Measurements from ENCODE around the gene PBX4.

PBX4 gene

GRCh38 chr19:19533841-19534240 lies 84.6 kb downstream of the PBX4 start:
- no peak overlapping the region for H3K4me3 ChIP-seq (ENCODE audit: low read depth, low read length)
- DNase-seq (ENCODE audit: low read depth), result no peak

DNA sequence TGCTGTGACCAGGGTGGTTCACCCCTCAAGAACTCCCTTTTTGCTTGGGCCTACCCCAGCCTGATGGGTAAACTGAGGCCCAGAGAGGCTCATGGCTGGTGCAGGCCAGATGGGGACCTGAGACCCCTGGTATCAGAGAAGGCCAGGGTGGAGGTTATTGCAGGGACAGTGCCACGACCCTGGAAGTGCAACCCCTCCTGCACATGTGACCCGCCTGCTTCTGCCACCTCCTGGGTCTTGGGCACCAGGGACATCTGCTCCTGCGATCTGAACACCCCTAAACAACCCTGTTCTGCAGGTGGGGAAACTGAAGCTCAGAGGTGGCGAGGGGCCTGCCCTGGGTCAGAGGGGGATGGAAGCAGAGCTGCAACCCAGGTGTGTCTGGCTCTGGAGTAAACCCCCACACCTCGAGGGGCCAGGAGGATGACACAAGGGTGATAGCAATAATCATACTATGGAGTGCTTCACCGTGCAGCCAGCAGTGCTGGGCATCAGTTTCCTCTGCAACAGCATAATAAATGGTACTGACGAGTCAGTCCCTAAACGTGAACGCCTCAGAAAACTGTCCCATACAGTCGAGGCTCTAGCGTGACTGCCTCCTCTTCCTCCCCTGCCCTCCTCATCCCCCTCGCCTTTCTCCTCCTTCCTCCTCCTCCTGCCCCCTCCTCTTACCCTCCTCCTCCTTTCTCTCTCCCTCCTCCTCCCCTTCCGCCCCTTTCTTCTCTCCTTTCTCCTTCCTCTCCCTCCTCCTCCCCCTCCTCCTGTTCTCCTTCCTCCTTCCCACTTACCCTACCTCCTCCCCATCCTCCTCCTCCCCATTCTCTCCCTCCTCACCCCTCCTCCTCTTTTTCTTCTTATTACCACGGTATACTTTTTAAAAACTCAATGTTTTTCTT lies 85.4 kb downstream of the PBX4 start:
- H3K4me3 ChIP-seq (ENCODE audit: low read depth, low read length), result no peak overlapping the region

DNA sequence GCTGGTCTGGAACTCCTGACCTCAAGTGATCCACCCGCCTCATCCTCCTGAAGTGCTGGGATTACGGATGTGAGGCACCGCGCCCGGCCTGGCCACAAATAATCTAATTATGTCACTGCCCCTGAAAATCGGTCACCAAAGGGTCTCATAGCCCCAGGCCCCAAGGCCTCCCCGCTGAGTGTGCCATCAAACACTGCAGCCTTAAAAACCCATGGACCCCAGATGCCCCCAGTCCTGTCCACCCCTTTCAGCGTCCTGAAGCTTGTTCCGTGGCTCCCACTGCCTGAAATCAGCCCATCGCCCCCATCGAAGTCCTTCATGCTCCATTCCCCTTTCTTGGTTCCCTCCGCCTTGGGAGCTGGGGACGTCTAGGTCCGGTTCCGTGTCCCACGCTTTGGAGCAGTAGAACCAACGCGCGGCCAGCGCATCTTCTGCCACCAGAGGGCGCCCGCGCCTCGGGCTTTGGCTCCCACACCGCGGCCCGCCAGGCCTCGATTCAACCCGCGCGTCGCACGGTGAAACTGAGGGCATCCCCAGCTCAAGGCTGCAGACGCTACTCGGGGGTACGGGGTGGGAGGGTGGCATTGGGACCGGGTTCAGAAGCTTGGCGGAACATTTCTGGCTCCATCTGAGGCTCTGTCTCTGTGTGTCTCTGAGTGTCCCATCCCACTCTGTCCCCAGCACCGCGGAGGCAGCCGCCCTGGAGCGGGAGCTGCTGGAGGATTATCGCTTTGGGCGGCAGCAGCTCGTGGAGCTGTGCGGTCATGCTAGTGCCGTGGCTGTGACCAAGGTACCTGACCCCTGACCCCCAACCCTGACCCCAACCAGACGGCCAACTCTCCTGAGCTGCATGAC lies 86.3 kb downstream of the PBX4 start:
- H3K4me3 ChIP-seq (ENCODE audit: low read depth, low read length), result no peak overlapping the region
- no peak for DNase-seq (ENCODE audit: low read depth)

More for the DNA sequence above, 85.4 kb downstream of the PBX4 start:
- no peak for DNase-seq (ENCODE audit: low read depth)

DNA sequence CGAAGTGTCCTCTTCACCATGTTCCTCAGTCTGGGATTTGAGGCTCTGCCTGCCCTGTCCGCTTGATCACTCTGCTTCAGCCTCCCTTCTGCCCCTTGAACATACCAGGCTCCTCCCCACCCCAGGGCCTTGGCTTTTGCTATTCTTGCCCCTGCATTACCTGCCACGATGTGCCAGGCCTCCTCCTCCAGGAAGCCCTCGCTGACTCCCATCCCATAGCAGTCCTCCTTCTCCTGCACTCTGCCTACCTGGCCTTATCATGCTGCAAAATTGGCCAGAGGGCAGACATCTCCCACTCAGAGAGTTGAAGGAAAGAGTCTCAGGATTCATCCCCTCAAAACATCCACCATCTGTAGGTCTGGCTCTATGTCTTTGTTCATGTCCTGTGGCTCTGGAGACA lies 87.6 kb downstream of the PBX4 start:
- H3K4me3 ChIP-seq (ENCODE audit: low read depth, low read length), result no peak overlapping the region

GRCh38 chr19:19530423-19530804 lies 88.1 kb downstream of the PBX4 start:
- DNase-seq (ENCODE audit: low read depth), result no peak
- H3K4me3 ChIP-seq (ENCODE audit: low read depth, low read length), result no peak overlapping the region

More for the DNA sequence above, 87.6 kb downstream of the PBX4 start:
- no peak for DNase-seq (ENCODE audit: low read depth)

DNA sequence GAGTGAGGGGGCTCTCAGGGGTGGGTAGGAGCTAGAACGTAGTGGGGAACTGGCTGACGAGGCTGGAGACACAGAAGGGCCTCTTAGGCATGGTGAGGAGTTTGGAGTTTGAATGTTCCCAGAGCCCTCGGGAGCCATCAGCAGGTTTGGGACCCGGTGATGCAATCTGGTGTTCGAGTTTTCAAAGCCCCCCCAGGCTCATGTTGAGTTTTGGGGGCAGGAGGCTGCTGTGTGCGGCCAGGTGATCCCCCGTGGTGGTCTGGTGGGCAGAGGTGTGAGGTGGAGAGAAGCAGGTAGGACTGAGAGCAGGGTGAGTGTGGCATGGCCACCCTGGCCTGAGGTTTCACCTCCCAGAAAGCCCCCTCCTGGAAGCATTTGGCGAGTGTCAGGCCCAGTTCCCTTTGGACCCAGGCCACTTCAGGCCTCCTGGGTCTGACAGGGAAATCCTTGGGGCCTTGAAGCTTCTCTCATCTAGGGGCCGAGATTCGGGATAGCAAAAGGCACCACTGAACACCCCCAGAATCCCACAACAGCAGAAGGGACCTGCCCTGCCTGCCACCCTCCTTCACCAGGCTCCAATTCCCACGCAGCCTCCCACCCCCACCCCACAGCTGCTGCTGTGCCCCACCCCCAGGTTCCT lies 88.6 kb downstream of the PBX4 start:
- DNase-seq (ENCODE audit: low read depth), result no peak
- H3K4me3 ChIP-seq (ENCODE audit: low read depth, low read length), result no peak overlapping the region

GRCh38 chr19:19528721-19529490 lies 89.6 kb downstream of the PBX4 start, which contains the start of gene YJEFN3:
Gene YJEFN3, plus strand, starts transcription at chr19:19528911. Its CDS starts 22 bp downstream, at chr19:19528933.
- peak within 1 kb of the TSS; percentile 24 for H3K4me3 ChIP-seq (ENCODE audit: low read depth, low read length)
- DNase-seq (ENCODE audit: low read depth), result no peak

DNA sequence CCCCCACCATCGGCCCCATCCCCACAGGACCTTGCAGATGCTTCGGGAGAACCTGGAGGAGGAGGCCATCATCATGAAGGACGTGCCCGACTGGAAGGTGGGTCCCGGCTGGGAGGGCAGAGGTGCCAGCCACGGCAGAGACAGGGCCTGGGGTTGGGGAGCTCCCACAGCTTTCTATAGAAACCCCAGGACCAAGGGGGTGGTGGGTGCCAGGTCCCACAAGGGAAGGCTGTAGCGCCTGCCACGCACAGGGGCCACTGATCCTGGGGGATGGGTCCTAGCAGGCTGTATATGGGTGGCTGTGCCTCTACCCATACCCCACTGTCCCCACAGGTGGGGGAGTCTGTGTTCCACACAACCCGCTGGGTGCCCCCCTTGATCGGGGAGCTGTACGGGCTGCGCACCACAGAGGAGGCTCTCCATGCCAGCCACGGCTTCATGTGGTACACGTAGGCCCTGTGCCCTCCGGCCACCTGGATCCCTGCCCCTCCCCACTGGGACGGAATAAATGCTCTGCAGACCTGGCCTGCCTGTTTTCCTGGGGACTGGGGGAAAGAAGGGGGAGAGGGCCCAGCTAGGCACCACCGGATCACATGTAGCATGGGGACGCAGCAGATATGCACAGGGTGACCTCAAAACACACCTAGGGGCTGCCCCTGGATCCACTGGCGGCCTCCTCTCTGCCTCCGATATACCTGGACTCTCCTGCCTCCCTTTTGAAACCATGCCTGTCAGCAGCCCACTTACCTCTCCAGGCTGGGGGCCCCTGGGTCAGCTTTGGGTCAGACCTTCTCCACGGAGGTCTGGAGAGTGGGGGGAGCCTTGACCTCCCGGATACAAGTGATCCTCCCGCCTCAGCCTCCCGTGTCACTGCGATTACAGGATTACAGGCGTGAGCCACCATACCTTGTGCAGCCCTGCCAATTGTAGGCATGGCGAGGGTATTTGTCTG lies 90.5 kb downstream of the PBX4 start:
- H3K4me3 ChIP-seq (ENCODE audit: low read depth, low read length), result no peak overlapping the region
- DNase-seq (ENCODE audit: low read depth), result no peak

- DNase-seq (ENCODE audit: low read depth), result no peak
- no peak overlapping the region for H3K4me3 ChIP-seq (ENCODE audit: low read depth, low read length)
Measured at GRCh38 chr19:19527371-19527656, 91.2 kb downstream of the PBX4 start.

- no peak for DNase-seq (ENCODE audit: low read depth)
- H3K4me3 ChIP-seq (ENCODE audit: low read depth, low read length), result no peak overlapping the region
Measured at GRCh38 chr19:19526581-19527370, 91.7 kb downstream of the PBX4 start.

- no peak overlapping the region for H3K4me3 ChIP-seq (ENCODE audit: low read depth, low read length)
- DNase-seq (ENCODE audit: low read depth), result no peak
Measured at GRCh38 chr19:19525611-19526380, 92.7 kb downstream of the PBX4 start.

GRCh38 chr19:19524053-19524452 lies 94.4 kb downstream of the PBX4 start:
- no peak for DNase-seq (ENCODE audit: low read depth)
- H3K4me3 ChIP-seq (ENCODE audit: low read depth, low read length), result no peak overlapping the region

GRCh38 chr19:19523177-19523576 lies 95.3 kb downstream of the PBX4 start:
- no peak for DNase-seq (ENCODE audit: low read depth)
- no peak overlapping the region for H3K4me3 ChIP-seq (ENCODE audit: low read depth, low read length)

- no peak overlapping the region for H3K4me3 ChIP-seq (ENCODE audit: low read depth, low read length)
- no peak for DNase-seq (ENCODE audit: low read depth)
Measured at GRCh38 chr19:19520989-19521388, 97.5 kb downstream of the PBX4 start.

GRCh38 chr19:19517235-19517619 lies 101.3 kb downstream of the PBX4 start:
- H3K4me3 ChIP-seq (ENCODE audit: low read depth, low read length), result no peak overlapping the region
- DNase-seq (ENCODE audit: low read depth), result no peak

GRCh38 chr19:19515642-19516519 lies 102.6 kb downstream of the PBX4 start, which contains the start of gene NDUFA13:
Gene NDUFA13, plus strand, starts transcription at chr19:19516225. Its CDS starts 14 bp downstream, at chr19:19516239.
- DNase-seq (ENCODE audit: low read depth), result peak; percentile 65
- peak within 1 kb of the TSS; percentile 94 for H3K4me3 ChIP-seq (ENCODE audit: low read depth, low read length)

All from skeletal muscle cell (primary cell).